HG03060 (cell line): ENCODE measurements around the gene PDE6C.

ENCODE experiments used
- ATAC-seq: cut with Tn5 transposase; IDR thresholded peaks from one replicate; pipeline ENCODE4 v1.9.1; 2021; ENCODE audit warnings: low read depth, moderate number of reproducible peaks; ENCODE audit not compliant: unreplicated experiment

PDE6C gene

GRCh38 chr10:93593254-93593653 lies 19.1 kb upstream of the PDE6C start:
- ATAC-seq = no peak

- ATAC-seq = no peak
These were observed 18.6 kb upstream of the PDE6C start for GRCh38 chr10:93593749-93594148.

- ATAC-seq = no peak
These were observed 17.8 kb upstream of the PDE6C start for GRCh38 chr10:93594518-93594917.

GRCh38 chr10:93595378-93596161 lies 16.8 kb upstream of the PDE6C start:
- ATAC-seq = no peak

- no peak for ATAC-seq
These were observed 15.8 kb upstream of the PDE6C start for GRCh38 chr10:93596539-93596938.

- ATAC-seq = no peak
These were observed 15.2 kb upstream of the PDE6C start for GRCh38 chr10:93597075-93597599.

- no peak for ATAC-seq
These were observed 14.2 kb upstream of the PDE6C start for GRCh38 chr10:93598157-93598556.

GRCh38 chr10:93599335-93599734 lies 13.0 kb upstream of the PDE6C start:
- no peak for ATAC-seq

GRCh38 chr10:93599778-93600177 lies 12.6 kb upstream of the PDE6C start:
- no peak for ATAC-seq

- ATAC-seq = no peak
These were observed 11.7 kb upstream of the PDE6C start for GRCh38 chr10:93600446-93601145.

- ATAC-seq = no peak
These were observed 11.1 kb upstream of the PDE6C start, which contains the start of gene RBP4 for GRCh38 chr10:93601146-93601773. RBP4 (minus strand) TSS chr10:93601235; CDS start chr10:93601028, 207 bp downstream.

GRCh38 chr10:93601774-93602162 lies 10.6 kb upstream of the PDE6C start:
- ATAC-seq = no peak

GRCh38 chr10:93603023-93603422 lies 9.3 kb upstream of the PDE6C start:
- ATAC-seq = no peak

- ATAC-seq = no peak
These were observed 8.2 kb upstream of the PDE6C start for GRCh38 chr10:93604146-93604545.

GRCh38 chr10:93608421-93608820 lies 3.9 kb upstream of the PDE6C start:
- ATAC-seq = no peak

- no peak for ATAC-seq
These were observed 789 bp downstream of the PDE6C start for GRCh38 chr10:93613126-93613525.

GRCh38 chr10:93614101-93614825 lies 1.9 kb downstream of the PDE6C start:
- ATAC-seq = no peak

GRCh38 chr10:93615576-93616235 lies 3.4 kb downstream of the PDE6C start:
- ATAC-seq = no peak

- ATAC-seq = no peak
These were observed 8.6 kb downstream of the PDE6C start for GRCh38 chr10:93620925-93621324.

- no peak for ATAC-seq
These were observed 10.6 kb downstream of the PDE6C start for GRCh38 chr10:93622942-93623341.
